Vein endothelial cell (primary cell): ENCODE data around the gene OR1J4. TPM values are rescaled to one million over a fixed set of nuclear protein-coding genes. Genes with fewer than 3 reads are reported as not detected.

Experiments used
- total RNA-seq: library from RNA; depleted of rRNA; stranded (reverse); fragments of >200 nt; gene quantifications from 2 replicates; pipeline ENCODE4 v1.2.3, GENCODE V29; 2012

OR1J4 gene
- not detected in 2 replicates for total RNA-seq

GRCh38 chr9:122518841-122519240 lies at the start of gene OR1J4:
TSS of gene OR1J4 (plus strand) at chr9:122519141. CDS start at chr9:122519141, 0 bp downstream.

GRCh38 chr9:122477826-122478225 lies 41.1 kb upstream of the OR1J4 start, which contains the start of gene OR1J1:
TSS of gene OR1J1 (minus strand) at chr9:122477926. CDS start at chr9:122477926, 0 bp downstream.

GRCh38 chr9:122510502-122510901 lies 8.4 kb upstream of the OR1J4 start, which contains the start of gene OR1J2:
TSS of gene OR1J2 (plus strand) at chr9:122510802. CDS start at chr9:122510802, 0 bp downstream.

GRCh38 chr9:122527193-122527592 lies 8.3 kb downstream of the OR1J4 start, which contains the start of gene OR1N1:
TSS of gene OR1N1 (minus strand) at chr9:122527293. CDS start at chr9:122527293, 0 bp downstream.

GRCh38 chr9:122552812-122553211 lies 33.9 kb downstream of the OR1J4 start, which contains the start of gene OR1N2:
TSS of gene OR1N2 (plus strand) at chr9:122553112. CDS start at chr9:122553212, 100 bp downstream.

Other genes with a start within 250 kb of the OR1J4 start
- gene PTGS1, start 148.1 kb upstream of the OR1J4 start, total RNA-seq = 5.2 and 5.5 TPM in 2 replicates
- not detected in 2 replicates for gene OR1J1, start 41.2 kb upstream of the OR1J4 start, total RNA-seq
- 0.19 TPM in 1 of 2 replicates, not detected in the other for gene OR1J2, start 8.3 kb upstream of the OR1J4 start, total RNA-seq
- gene OR1N1, start 8.2 kb downstream of the OR1J4 start, total RNA-seq = not detected in 2 replicates
- not detected in 2 replicates for gene OR1N2, start 34.0 kb downstream of the OR1J4 start, total RNA-seq
- gene OR1L8, start 64.2 kb downstream of the OR1J4 start, total RNA-seq = 0.65 and 0.76 TPM in 2 replicates
- gene OR1Q1, start 95.6 kb downstream of the OR1J4 start, total RNA-seq = not detected in 2 replicates
- 0.38 and 0.65 TPM in 2 replicates for gene OR1B1, start 138.5 kb downstream of the OR1J4 start, total RNA-seq
- not detected in 2 replicates for gene OR1L1, start 142.6 kb downstream of the OR1J4 start, total RNA-seq
- not detected in 2 replicates for gene OR1L3, start 156.0 kb downstream of the OR1J4 start, total RNA-seq
- gene OR1L4, start 204.8 kb downstream of the OR1J4 start, total RNA-seq = not detected in 2 replicates
- not detected in 2 replicates for gene OR1L6, start 223.2 kb downstream of the OR1J4 start, total RNA-seq